GM21381 (cell line): ENCODE data around the gene TNPO1.

Experiments used
- ATAC-seq: cut with Tn5 transposase; IDR thresholded peaks from one replicate; pipeline ENCODE4 v1.9.1; 2021; ENCODE audit warnings: mild to moderate bottlenecking, moderate library complexity; ENCODE audit not compliant: unreplicated experiment

Gene TNPO1

DNA sequence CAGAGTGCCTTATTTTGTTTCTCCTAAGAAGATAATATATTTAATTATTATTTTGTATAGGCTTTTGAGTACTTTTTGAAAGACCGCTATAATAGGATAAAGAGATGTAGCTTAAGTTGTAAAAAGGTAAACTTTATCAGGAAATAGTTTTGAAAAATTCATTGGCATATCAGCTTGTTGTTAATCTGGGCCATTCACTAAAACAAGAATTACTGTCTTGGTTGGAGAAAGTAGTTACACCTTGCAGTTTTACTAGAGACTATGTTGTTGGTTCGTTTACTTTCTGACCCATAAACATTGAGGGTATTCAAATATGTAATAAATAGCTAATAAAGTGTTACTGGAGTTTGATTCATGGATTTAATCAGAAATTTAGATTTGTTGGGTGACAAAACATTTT is 33.7 kb downstream of the TNPO1 start:
- ATAC-seq: no peak

DNA sequence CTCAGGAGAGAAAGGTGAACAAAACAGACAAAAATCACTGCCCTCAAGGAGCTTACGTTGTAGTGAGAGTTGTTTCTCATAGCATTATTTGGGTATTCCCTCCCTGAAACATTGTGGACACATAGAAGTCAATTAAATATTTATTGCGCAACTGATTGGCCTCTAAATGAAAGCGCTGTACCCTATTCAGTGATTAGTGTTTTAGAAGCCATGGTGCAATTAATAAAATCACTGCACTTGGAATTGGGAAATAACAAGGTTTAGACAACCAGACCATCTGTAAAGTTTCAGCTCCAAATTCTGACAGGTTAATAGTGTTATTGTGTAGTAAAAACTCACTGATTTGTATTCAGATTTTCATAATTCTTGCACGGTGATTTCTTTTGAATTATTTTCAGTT is 35.9 kb downstream of the TNPO1 start:
- ATAC-seq: no peak

DNA sequence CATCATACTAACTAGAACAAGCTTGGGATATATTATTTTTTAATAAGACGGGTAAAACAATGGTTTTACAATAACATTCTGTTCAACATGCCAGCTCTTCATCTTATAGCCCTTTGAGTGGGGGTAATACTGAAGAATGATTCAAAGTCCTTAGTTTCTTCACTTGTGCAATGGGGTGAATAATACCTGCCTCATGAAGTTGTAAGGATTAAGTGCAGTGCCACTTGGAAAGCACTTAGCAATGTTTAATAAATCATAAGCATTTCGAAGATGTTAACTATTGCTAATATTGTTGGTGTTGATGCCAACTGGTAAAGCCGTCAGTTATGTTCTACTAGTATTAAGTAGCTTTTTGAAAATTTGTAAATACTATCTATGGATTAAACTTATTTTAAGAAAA is 38.0 kb downstream of the TNPO1 start:
- no peak for ATAC-seq

DNA sequence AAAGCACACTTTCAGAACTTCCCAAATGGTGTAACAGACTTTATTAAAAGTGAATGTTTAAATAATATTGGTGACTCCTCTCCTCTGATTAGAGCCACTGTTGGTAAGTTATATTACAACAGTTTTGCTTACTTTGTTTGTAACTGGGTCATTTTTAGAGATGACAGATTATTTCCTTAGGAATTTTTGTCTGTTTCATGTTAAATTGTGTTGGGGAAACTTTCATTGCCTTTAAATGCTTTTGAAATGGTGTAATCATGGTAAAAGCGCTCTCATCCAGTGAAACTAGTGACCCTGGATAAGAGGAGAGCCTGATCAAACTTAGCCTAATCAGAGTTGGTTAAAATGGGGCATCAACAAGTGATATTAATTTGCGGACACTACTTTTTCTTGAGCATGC is 39.4 kb downstream of the TNPO1 start:
- ATAC-seq: no peak

DNA sequence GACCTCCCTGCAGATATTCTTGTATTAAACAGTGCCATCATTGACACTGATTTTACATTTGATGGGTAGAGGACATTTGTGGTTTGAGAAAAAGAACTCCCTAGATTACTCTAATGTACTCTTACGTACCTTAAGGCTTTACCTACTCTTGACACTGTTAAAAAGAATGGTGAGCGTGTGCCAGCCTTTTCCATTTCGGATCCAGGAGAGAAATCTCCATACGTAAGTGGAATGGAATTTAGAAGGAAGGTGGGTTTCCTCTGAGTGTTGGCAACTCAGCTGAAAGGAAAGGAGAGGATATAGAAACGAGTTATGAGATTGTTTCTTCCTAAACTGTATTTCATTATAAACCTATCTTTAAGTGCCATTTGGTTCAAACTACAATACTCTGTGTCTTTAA is 40.9 kb downstream of the TNPO1 start:
- no peak for ATAC-seq

DNA sequence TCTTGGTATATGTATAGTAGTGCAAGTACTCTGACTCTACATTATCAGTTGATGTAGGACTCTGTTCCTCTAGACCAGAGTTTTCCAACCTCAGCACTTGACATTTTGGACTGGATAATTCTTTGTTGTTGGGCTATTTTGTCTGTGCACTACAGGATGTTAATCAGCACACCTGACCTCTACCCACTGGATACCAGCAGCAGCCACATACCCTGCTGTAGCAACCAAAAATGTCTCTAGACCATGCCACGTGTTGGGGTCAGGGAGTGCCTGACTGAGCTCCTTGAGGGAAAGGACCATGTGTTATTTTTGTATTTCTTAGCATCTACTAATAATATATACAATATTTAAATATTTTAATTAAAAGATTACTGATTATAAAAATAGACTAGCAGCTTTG is 42.7 kb downstream of the TNPO1 start:
- no peak for ATAC-seq

DNA sequence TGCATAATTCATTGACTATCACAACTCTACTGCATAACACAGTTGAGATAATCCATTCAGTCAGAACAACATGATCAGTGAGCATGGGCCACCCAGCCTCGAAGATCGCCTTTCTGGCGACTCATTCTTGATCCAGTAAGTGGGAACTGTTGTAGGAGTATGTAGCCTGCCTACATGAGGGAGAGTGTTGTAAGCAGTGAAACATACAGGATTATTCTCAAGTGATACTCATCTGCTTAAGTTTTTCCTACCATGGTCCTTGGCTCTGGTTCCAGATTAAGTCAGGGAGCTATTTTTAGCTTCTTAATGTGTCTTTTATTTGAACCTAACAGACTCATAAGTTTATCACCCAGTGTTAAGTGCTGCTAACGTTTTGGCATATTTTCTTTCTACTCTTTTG is 44.0 kb downstream of the TNPO1 start:
- ATAC-seq: no peak

DNA sequence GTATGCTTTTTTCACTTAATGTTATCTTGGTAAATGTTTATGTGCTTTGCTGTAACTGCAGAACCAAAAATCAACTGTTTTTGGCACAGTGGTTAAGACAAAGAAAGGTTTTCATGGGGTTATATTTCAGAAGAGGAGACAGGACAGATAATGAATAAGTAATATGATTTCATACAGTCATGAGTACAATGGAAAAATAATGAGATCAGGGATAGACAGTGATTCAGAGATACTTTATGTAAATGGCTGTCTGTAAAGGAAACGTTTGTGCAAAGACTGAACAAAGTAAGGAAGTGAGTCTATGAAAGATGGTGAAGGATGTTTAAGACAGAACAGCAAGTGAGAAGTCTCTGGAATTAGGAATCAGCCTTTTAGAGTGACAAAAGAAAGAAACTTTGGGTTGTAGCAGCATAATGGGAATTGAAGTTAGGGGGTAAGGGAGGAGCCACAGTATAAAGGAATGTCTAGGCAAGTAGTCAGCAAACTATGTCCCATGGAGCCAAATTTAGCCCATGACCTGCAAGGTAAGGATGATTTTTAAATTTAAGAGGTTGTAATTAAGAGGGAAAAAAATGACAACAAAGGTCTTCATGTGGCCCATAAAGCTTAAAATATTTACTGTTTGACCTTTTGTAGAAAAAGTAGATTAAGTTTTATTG is 55.0 kb downstream of the TNPO1 start:
- ATAC-seq: no peak

DNA sequence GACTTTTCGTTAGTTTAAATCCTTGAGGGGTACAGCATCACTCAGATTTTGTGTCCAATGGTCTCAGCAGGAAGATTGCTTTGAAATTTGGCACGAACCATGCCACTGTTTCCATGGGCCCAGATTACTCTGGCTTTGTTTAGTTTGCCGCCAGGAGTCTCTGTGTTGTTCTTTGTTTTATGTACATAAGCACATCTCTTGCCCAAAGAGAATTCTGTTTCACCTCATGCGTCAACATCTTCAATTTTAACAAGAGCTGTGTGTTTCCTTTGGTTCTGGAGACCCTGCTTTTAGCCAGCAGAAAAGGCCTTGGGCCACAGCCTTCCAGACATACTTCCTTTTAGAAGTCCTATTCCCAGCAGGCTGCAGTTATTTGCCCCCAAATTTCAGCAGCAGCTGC is 62.4 kb downstream of the TNPO1 start:
- ATAC-seq: no peak

DNA sequence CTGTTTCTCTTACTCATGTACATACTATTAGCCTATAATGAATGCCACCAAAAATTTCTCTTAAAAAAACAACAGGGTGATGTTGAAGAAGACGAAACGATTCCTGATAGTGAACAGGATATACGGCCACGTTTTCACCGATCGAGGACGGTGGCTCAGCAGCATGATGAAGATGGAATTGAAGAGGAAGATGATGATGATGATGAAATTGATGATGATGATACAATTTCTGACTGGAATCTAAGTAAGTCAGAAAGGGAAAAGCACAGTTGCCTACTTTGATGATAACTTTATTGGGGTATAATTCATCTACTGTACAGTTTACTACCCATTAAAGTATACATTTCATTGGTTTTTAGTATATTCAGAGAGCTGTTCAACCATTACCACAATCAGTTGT is 66.5 kb downstream of the TNPO1 start:
- ATAC-seq: no peak

DNA sequence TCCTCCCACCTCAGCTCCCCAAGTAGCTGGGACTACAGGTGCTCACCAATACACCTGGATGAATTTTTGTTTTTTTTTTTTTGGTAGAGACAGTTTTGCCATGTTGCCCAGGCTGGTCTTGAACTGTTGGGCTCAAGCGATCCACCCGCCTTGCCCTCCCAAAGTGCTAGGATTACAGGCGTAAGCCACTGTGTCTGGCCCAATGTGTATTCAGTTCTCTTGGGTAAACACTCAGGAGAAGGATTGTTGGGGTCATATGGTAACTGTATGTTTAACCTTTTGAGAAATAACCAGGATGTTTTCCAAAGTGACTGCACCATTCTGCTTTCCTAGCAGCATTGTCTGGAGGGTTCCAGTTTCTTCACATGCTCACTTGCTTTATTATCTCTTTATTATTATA is 67.4 kb downstream of the TNPO1 start:
- ATAC-seq: no peak

DNA sequence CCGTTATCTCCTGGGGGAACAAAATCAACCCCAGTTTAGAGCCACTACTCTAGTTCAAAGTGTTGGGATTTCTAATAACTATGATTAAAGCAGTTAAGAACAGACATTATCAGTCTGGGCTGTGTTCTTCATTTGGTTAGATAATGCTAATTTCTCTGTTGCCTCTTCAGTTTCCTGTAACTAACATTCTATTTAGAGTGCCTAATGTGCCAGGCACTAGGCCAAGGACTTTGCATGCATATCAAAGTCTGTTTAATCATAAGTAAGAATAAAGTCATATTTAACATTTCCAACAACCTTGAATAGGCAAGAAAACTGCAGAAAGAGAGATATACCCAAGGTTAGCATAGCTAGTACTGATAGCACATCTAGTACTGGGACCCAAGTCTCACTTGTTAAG is 68.4 kb downstream of the TNPO1 start:
- ATAC-seq: no peak

DNA sequence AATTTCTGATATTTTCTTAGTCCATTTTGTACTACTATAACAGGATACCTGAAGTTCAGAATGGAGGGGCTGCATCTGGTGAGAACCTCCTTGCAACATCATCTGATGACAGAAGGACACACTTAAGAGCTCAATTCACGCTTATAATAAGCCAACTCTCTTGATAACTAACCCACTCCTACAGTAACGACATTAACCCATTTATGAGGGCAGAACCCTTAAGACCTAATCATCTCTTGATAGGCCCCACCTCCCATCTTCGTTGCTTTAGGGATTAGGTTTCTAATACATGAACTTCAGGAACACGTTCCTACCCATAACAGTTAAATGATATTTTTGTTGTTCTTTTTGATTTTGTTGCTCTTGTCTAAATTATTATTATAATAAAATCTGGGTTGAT is 69.4 kb downstream of the TNPO1 start:
- ATAC-seq: no peak

DNA sequence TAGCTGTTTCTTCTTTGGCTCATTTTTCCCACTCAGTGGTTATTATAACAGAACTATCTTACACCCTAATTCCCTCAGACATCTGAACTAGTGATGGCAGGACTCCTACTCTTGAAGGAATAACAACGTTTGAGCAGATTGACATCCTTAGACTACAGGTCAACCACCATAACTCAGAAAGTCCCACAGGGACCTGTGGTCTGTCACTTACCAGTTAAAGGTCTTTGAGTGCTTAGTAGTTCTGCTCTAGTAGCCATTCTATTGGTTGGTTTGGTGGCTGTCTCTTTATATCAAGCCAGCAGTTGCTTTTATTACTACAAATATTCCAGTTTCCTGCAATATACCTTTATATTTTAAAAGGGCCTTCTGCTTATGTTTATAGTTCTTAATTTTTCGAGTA is 72.1 kb downstream of the TNPO1 start:
- ATAC-seq: no peak

DNA sequence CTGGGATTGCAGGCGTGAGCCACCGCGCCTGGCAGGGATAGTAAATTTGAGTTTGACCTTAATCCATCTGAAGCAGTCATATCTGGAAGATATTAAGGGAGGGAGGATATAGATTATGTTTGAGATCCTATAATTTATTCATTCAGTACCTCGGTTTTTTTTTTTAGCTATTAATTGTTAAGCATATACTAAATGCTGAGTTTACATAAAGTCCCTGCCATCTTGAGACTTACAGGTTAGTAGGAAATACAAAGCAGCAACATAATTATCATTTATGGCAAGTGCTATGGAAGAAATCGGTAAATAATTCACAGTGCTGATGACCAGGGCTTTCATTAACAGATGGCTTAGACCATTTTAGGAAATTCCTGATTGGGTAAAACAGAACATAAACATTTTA is 72.9 kb downstream of the TNPO1 start:
- ATAC-seq: no peak

DNA sequence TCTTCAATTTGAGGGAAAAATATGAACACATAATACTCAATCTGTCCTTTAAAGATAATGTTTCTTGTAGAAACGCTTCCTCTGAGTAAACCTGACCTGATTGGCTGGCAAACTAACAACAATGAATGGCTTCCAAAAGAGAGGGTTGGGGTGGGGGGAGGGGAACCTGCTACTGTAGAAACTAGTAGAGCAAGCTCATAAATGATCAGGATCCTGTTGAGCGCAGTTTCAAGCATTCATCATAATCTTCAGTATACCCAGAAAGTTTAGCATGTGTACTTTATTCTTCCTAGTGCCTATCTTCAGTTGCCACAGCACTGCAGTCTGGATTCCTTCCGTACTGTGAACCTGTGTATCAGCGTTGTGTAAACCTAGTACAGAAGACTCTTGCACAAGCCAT is 76.4 kb downstream of the TNPO1 start:
- no peak for ATAC-seq

DNA sequence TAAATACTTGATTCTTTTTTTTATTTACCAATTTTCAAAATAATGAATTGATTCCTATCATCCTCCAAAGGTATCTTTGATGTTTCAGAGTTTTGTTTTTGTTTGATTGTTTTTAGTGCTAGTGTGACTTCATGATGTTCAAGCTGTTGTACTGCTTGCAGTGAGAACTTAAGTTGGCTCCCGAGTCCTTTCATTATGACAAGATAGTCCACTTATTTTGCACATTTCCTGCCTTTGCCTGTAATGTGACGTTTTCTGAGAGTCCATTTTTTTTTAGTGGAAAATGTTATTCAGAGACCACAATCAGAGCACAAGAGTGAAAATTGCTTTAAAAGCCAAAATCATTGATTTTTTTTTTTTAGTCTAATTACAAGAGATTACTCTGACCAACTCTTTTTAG is 79.3 kb downstream of the TNPO1 start:
- ATAC-seq: no peak

DNA sequence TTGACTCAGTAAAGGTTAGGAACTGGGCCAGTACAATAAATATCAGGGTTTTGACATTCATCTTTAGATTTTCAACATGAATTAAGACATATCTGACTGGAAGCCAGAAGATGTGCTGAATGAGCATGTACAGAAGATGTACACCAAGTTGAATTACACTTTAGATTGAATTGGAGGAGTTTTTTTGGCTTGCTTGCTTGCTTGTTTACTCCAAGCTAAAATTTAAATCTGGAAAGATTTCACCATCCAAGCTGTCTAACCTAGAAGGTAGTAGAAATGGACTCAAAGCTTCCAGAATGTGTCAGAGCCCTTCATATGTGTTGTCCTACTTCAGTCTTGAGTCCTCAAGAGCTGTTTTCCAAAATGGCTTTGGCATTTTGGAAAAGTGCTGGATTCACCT is 90.3 kb downstream of the TNPO1 start:
- no peak for ATAC-seq

DNA sequence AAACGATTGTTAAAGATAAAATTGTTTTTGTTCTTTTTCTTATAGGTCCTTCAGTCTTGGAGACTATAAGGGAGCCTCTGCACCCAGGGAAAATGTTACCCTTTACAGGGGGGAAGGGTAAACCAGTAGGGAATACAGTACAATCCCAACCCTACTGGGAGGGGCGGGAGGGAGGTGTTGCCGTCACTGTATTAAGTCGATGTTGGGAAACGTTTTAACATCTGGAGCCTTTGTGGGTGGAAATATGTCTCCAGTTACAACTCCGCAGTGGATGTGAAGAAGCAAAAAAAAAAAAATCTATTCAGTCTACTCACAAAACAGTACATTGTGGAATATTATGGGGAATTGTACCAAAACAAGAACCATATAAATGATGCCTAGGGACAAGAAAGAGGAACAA is 92.2 kb downstream of the TNPO1 start:
- ATAC-seq: no peak

DNA sequence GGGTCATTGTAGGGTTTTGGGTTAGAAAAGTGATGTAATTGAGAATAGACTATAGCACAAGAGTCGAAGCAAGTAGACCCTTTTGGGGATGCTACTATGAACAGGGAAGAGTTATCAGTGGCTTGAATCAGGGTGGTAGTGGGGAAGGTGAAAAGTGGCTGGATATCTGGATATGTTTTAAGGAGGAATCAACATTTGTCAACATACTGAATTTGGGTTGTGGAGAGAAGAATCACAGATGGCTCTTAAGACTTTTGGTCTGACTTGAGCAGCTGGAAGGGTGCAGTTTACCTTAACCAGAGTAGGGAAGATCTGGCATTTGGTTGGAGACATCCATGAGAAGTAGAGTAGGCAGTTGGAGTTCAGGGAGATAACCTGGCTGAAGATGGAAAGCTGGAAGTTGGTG is 100.9 kb downstream of the TNPO1 start:
- ATAC-seq: no peak

DNA sequence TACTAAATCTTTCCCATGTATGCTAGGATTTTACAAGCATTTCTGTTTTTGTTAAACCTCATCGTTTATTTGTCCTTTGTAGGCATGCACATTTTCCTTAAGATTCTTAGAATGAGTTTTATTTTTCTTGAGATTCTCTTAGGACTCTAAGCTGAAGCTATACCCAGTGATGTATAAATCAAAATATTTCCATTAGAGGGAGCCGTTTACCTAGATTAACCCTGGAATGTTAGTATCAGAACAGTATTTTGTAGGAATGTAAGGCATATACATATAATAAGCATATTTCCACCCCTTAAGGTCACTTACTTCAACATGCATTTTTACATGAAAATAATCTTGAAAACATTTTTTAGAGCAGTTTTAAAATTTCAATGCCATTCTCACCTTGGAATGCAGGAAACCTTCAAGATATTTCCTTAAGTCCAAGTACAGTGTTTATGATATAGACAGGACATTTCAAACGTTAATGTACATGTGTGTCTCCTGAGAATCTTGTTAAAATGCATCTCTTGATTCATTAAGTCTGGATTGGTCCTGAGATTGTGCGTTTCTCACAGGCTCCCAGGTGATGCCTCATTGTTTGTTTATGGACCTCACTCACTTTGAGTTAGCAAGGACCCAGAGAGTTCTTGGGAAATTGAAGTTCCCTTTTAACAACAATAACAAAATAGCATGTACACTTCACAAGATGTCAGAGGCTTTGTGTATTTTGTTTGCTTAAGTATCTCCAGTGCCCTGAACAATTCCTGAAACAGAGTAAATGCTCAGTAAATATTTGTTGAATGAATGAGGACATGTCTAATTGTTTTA is 104.4 kb downstream of the TNPO1 start:
- no peak for ATAC-seq

DNA sequence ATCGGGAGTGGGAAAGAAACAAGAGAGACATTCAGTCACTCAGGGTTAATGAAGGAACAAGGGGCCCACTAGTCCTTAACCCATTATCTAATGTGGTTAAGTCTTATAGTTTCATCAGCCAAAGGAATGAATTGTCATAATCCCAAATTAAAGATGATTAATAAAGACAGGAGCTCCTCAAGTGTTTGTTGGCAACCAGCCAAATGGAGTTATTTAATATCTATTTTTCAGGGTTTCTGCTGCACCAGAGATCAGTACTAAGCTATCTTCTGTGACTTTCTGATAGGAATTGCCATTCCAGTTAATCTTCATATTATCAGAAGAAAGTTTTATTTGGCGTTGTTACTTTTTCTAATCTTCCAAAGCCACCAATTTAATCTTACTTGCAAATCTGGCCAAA is 105.4 kb downstream of the TNPO1 start:
- no peak for ATAC-seq

DNA sequence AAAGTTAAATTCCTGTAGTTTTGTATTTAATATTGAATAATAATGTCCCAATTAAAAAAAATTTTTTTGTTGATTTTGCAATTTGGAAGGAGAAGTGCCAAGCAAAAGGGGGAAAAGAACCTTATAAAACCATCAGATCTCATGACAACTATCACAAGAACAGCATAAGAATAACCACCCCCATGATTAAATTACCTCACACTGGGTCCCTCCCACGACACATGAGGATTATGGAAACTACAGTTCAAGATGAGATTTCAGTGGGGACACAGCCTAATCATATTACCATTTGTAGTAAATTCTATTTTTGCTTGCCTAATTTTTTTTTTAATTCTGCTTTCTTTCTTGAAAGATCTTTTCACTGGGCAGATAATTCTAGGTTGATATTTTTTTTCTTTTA is 106.0 kb downstream of the TNPO1 start:
- no peak for ATAC-seq
